ENCODE data around the gene TBX1.

DNA sequence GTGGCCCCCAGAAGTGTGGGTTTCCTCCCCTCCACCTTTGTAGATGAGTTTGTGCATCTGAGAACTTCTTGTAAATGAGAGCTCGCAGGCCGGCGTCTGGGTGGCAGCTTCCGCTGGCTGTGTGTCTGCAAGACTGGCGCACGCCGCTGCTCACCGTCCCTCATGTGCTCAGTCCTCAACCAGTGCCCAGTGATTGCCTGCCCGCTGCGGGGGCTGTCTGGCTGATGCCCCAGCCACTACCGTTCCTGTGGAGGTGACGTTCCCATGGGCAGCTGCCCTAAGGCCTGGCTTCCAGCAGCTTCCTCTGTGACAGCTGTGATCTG lies 8.8 kb downstream of the TBX1 start:
- TF ChIP-seq, protein P1, sequence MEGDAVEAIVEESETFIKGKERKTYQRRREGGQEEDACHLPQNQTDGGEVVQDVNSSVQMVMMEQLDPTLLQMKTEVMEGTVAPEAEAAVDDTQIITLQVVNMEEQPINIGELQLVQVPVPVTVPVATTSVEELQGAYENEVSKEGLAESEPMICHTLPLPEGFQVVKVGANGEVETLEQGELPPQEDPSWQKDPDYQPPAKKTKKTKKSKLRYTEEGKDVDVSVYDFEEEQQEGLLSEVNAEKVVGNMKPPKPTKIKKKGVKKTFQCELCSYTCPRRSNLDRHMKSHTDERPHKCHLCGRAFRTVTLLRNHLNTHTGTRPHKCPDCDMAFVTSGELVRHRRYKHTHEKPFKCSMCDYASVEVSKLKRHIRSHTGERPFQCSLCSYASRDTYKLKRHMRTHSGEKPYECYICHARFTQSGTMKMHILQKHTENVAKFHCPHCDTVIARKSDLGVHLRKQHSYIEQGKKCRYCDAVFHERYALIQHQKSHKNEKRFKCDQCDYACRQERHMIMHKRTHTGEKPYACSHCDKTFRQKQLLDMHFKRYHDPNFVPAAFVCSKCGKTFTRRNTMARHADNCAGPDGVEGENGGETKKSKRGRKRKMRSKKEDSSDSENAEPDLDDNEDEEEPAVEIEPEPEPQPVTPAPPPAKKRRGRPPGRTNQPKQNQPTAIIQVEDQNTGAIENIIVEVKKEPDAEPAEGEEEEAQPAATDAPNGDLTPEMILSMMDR (IDR thresholded peaks at IDR 0.05): no peak
- no peak for TF ChIP-seq ZFX (IDR thresholded peaks at IDR 0.05; ENCODE audit: borderline replicate concordance)

Measured in 22Rv1 (cell line).